ENCODE data around the gene TNFRSF21. TPM values are rescaled to one million over a fixed set of nuclear protein-coding genes. Genes with fewer than 3 reads are reported as not detected.

Gene TNFRSF21
- total and polyA plus RNA-seq, 2 of the 8 experiments (the other 6 are each of a cell fraction or from before 2014, with no cell fraction given): 16.4 to 52.7 TPM

GRCh38 chr6:47188588-47189021 lies 121.1 kb downstream of the TNFRSF21 start:
- peak in 1 of 2 experiments; percentile 17 for DNase-seq (ENCODE audit: low read depth in 1 of 2, low spot score in 2 of 2)
- POLR2A ChIA-PET (ENCODE audit: partially characterized antibody): no interaction called here
- FAIRE-seq: no peak
- H3K14ac ChIP-seq (ENCODE audit: insufficient read length): no peak overlapping the region
- WGBS, 2 experiments (ENCODE audit: extremely low coverage in 1 of 2, insufficient coverage in 1 of 2, insufficient read length in 1 of 2, insufficient replicate concordance in 2 of 2, low coverage in 1 of 2, low lambda C conversion rate in 2 of 2, missing lambda C conversion rate in 1 of 2): 92% methylated on average over 1 of the region's 1 CpG; no CpG with 5 or more reads in 1 of the 2 experiments
- H3K9me3 ChIP-seq (ENCODE audit: insufficient read depth in 2 of 2, low read depth in 1 of 2, low read length in 1 of 2): no peaks in the 10 kb centered on the region
- H2BK5ac ChIP-seq (ENCODE audit: low read depth, low read length): no peak overlapping the region
- H3K4me3 ChIP-seq (ENCODE audit: extremely low read depth in 1 of 4, insufficient read depth in 2 of 4, low read depth in 3 of 4, low read length in 4 of 4): no peak overlapping the region
- H4K8ac ChIP-seq (ENCODE audit: extremely low read depth, insufficient read depth, low read length): no peak overlapping the region
- no peak overlapping the region for H2BK120ac ChIP-seq (replicated peaks; ENCODE audit: low read depth, low read length)
- H3K18ac ChIP-seq (ENCODE audit: extremely low read depth, low read length): no peak overlapping the region
- H3K23me2 ChIP-seq (ENCODE audit: low read depth, low read length): no peaks in the 10 kb centered on the region
- no peaks in the 10 kb centered on the region for H3K36me3 ChIP-seq (ENCODE audit: control insufficient read depth in 2 of 4, insufficient read depth in 4 of 4, low read length in 3 of 4)
- no peaks in the 10 kb centered on the region for H4K20me1 ChIP-seq (replicated peaks in 1 of 2; ENCODE audit: control insufficient read depth in 1 of 2, insufficient read depth in 2 of 2, low read length in 2 of 2)
- TF ChIP-seq JUND (IDR thresholded peaks at IDR 0.05; ENCODE audit: low read length) (no peak), SRF (IDR thresholded peaks at IDR 0.05; ENCODE audit: low read depth, low read length) (no peak), ZNF274 (IDR thresholded peaks at IDR 0.05; ENCODE audit: borderline replicate concordance, extremely low read depth, low read length) (no peak), HDAC2 (IDR thresholded peaks at IDR 0.05; ENCODE audit: borderline replicate concordance in 1 of 2, low read depth in 2 of 2, low read length in 2 of 2) (no peak), CTBP2 (IDR thresholded peaks at IDR 0.05; ENCODE audit: borderline replicate concordance, insufficient read depth, insufficient read length, low read length) (no peak), FOSL1 (IDR thresholded peaks at IDR 0.05; ENCODE audit: insufficient read depth, low read depth, low read length) (no peak), JUN (IDR thresholded peaks at IDR 0.05; ENCODE audit: low read depth, low read length) (no peak), SP2 (IDR thresholded peaks at IDR 0.05; ENCODE audit: low read length) (no peak), KDM1A (IDR thresholded peaks at IDR 0.05; ENCODE audit: borderline replicate concordance, low read length) (no peak), RBBP5 (IDR thresholded peaks at IDR 0.05; ENCODE audit: borderline replicate concordance, low read depth, low read length) (no peak)
- no peak overlapping the region for H4K91ac ChIP-seq (replicated peaks; ENCODE audit: insufficient read length, low read length)
- no peak overlapping the region for H3K27ac ChIP-seq (ENCODE audit: low read depth, low read length)
- no peaks in the 10 kb centered on the region for H3K79me2 ChIP-seq (ENCODE audit: control insufficient read depth in 1 of 2, insufficient read depth in 2 of 2, low read length in 2 of 2)
- no peaks in the 10 kb centered on the region for H3K79me1 ChIP-seq (ENCODE audit: low read depth, low read length)
- no peak overlapping the region for H2AFZ ChIP-seq (ENCODE audit: low read length)
- H2BK15ac ChIP-seq (ENCODE audit: low read length): no peak overlapping the region
- CTCF ChIA-PET (ENCODE audit: partially characterized antibody): interaction anchor here (2.2 kb wide), 1 partner anchor 91 kb away, joined by 5 read pairs; no protein-coding TSS in a partner anchor
- no peak overlapping the region for H2AK5ac ChIP-seq (ENCODE audit: low read depth, low read length)
- H3K56ac ChIP-seq (replicated peaks; ENCODE audit: insufficient read length, low read depth, low read length): no peak overlapping the region
- H3K4me2 ChIP-seq (ENCODE audit: insufficient read depth in 1 of 2, low read depth in 2 of 2, low read length in 2 of 2): no peak overlapping the region
- no peaks in the 10 kb centered on the region for H3K4me1 ChIP-seq (replicated peaks in 1 of 4; ENCODE audit: control insufficient read depth in 3 of 4, insufficient read depth in 4 of 4, low read length in 3 of 4)
- no peak overlapping the region for H2BK20ac ChIP-seq (ENCODE audit: low read length)
- no peak overlapping the region for H3K9ac ChIP-seq (replicated peaks in 1 of 4; ENCODE audit: extremely low read depth in 1 of 4, low read depth in 3 of 4, low read length in 3 of 4)
- H2BK12ac ChIP-seq (ENCODE audit: low read depth, low read length): no peak overlapping the region
- no peak overlapping the region for H4K5ac ChIP-seq (ENCODE audit: insufficient read length, low read depth, low read length)
- H3K27me3 ChIP-seq (replicated peaks in 1 of 4; ENCODE audit: control insufficient read depth in 3 of 4, extremely low read depth in 1 of 4, insufficient read depth in 3 of 4, low read length in 3 of 4): no peaks in the 10 kb centered on the region
- H3K4ac ChIP-seq (replicated peaks; ENCODE audit: insufficient read length, low read depth, low read length): no peak overlapping the region
- H3K23ac ChIP-seq (ENCODE audit: insufficient read length): no peak overlapping the region
